Measurements from ENCODE around the gene GPN1. TPM values are rescaled to one million over a fixed set of nuclear protein-coding genes. Genes with fewer than 3 reads are reported as not detected.

The GPN1 gene
- total and polyA plus RNA-seq, 2 of the 8 experiments (the other 6 are each of a cell fraction or from before 2014, with no cell fraction given) = 38.7 to 43.5 TPM

- peaks cover 19 to 51% (median 40%) of the 10 kb centered on the region in 4 experiments for H3K36me3 ChIP-seq (ENCODE audit: control insufficient read depth in 2 of 4, insufficient read depth in 4 of 4, low read length in 3 of 4)
- TF ChIP-seq POU5F1 (IDR thresholded peaks at IDR 0.05; ENCODE audit: low read depth, low read length) (no peak), FOSL1 (IDR thresholded peaks at IDR 0.05; ENCODE audit: insufficient read depth, low read depth, low read length) (no peak)
These were observed 18.4 kb downstream of the GPN1 start for GRCh38 chr2:27647289-27647688.

More at GRCh38 chr2:27647289-27647688, 18.4 kb downstream of the GPN1 start:
- no peak overlapping the region for H3K56ac ChIP-seq (replicated peaks; ENCODE audit: insufficient read length, low read depth, low read length)
- ChIA-PET POLR2A (ENCODE audit: partially characterized antibody) (interaction anchor here (0.7 to 2.1 kb wide), 10 partner anchors 9 to 122 kb away, joined by 3 to 7 read pairs (median 4); partner anchors contain the start of genes CCDC121 and GPN1), CTCF (ENCODE audit: partially characterized antibody) (interaction anchor here (0.7 to 5.2 kb wide), 4 partner anchors 21 to 344 kb away, joined by 3 to 22 read pairs (median 3); partner anchors contain the start of gene PPM1G)
- H4K5ac ChIP-seq (ENCODE audit: insufficient read length, low read depth, low read length) = no peak overlapping the region
- no peak overlapping the region for H2BK5ac ChIP-seq (ENCODE audit: low read depth, low read length)
- no peak overlapping the region for H3K18ac ChIP-seq (ENCODE audit: extremely low read depth, low read length)
- no peaks in the 10 kb centered on the region for H4K20me1 ChIP-seq (replicated peaks in 1 of 2; ENCODE audit: control insufficient read depth in 1 of 2, insufficient read depth in 2 of 2, low read length in 2 of 2)
- no peak overlapping the region for H3K9ac ChIP-seq (replicated peaks in 1 of 4; ENCODE audit: extremely low read depth in 1 of 4, low read depth in 3 of 4, low read length in 3 of 4)
- no peaks in the 10 kb centered on the region for H3K23me2 ChIP-seq (ENCODE audit: low read depth, low read length)
- H2BK120ac ChIP-seq (replicated peaks; ENCODE audit: low read depth, low read length) = no peak overlapping the region
- H2AK5ac ChIP-seq (ENCODE audit: low read depth, low read length) = no peak overlapping the region
- H3K79me2 ChIP-seq (ENCODE audit: control insufficient read depth in 1 of 2, insufficient read depth in 2 of 2, low read length in 2 of 2) = no peaks in the 10 kb centered on the region
- no peak overlapping the region for H3K4me3 ChIP-seq (ENCODE audit: extremely low read depth in 1 of 4, insufficient read depth in 2 of 4, low read depth in 3 of 4, low read length in 4 of 4)
- no peak overlapping the region for H3K4ac ChIP-seq (replicated peaks; ENCODE audit: insufficient read length, low read depth, low read length)
- no peak overlapping the region for H4K91ac ChIP-seq (replicated peaks; ENCODE audit: insufficient read length, low read length)
- no peak overlapping the region for H3K4me2 ChIP-seq (ENCODE audit: insufficient read depth in 1 of 2, low read depth in 2 of 2, low read length in 2 of 2)
- H3K14ac ChIP-seq (ENCODE audit: insufficient read length) = no peak overlapping the region
- no peaks in the 10 kb centered on the region for H3K79me1 ChIP-seq (ENCODE audit: low read depth, low read length)
- DNase-seq (ENCODE audit: low read depth in 1 of 2, low spot score in 2 of 2) (no peak), FAIRE-seq (no peak)
- H3K27me3 ChIP-seq (replicated peaks in 1 of 4; ENCODE audit: control insufficient read depth in 3 of 4, extremely low read depth in 1 of 4, insufficient read depth in 3 of 4, low read length in 3 of 4) = no peaks in the 10 kb centered on the region
- no peak overlapping the region for H4K8ac ChIP-seq (ENCODE audit: extremely low read depth, insufficient read depth, low read length)
- H2BK20ac ChIP-seq (ENCODE audit: low read length) = no peak overlapping the region
- H2BK15ac ChIP-seq (ENCODE audit: low read length) = no peak overlapping the region
- H2AFZ ChIP-seq (ENCODE audit: low read length) = no peak overlapping the region
- no peaks in the 10 kb centered on the region for H3K4me1 ChIP-seq (replicated peaks in 1 of 4; ENCODE audit: control insufficient read depth in 3 of 4, insufficient read depth in 4 of 4, low read length in 3 of 4)
- H2BK12ac ChIP-seq (ENCODE audit: low read depth, low read length) = no peak overlapping the region
- no peak overlapping the region for H3K23ac ChIP-seq (ENCODE audit: insufficient read length)
- no peak overlapping the region for H3K27ac ChIP-seq (ENCODE audit: low read depth, low read length)
- H3K9me3 ChIP-seq (ENCODE audit: insufficient read depth in 2 of 2, low read depth in 1 of 2, low read length in 1 of 2) = no peaks in the 10 kb centered on the region
